Fibroblast of lung (primary cell): ENCODE results near the gene EIF4H. TPM values are rescaled to one million over a fixed set of nuclear protein-coding genes. Genes with fewer than 3 reads are reported as not detected.
A peak's percentile ranks its signal among the peaks of the same experiment; 100 is the strongest.

Source experiments
- DNase-seq, 2 donors: peaks; one replicate each; pipeline versions ENCODE4 v3.0.0 to v3.0.0-alpha.2; 2010; ENCODE audit warnings: low read depth in 2 of 2
- H2AFZ ChIP-seq: 2 replicates; pipeline ENCODE4 v1.5.1; 2012; ENCODE audit warnings: low read length, control low read depth, inconsistent platforms
- H3K27ac ChIP-seq: 2 replicates; pipeline ENCODE4 v1.5.1; 2011; ENCODE audit warnings: low read length, control low read depth; ENCODE audit not compliant: insufficient read depth
- H3K27me3 ChIP-seq: 2 replicates; pipeline ENCODE4 v1.5.1; 2011; ENCODE audit warnings: mild to moderate bottlenecking, low read length; ENCODE audit not compliant: control insufficient read depth, insufficient read depth
- H3K36me3 ChIP-seq: 2 replicates; pipeline ENCODE4 v1.5.1; 2011; ENCODE audit warnings: low read length; ENCODE audit not compliant: control insufficient read depth, insufficient read depth
- H3K4me1 ChIP-seq: 2 replicates; pipeline ENCODE4 v1.5.1; 2011; ENCODE audit warnings: low read length; ENCODE audit not compliant: control insufficient read depth, insufficient read depth; ENCODE audit errors: extremely low read depth
- H3K4me2 ChIP-seq: 2 replicates; pipeline ENCODE4 v1.5.1; 2011; ENCODE audit warnings: low read length, control low read depth; ENCODE audit not compliant: insufficient read depth; ENCODE audit errors: extremely low read depth
- H3K4me3 ChIP-seq, 4 experiments: fragments of 200-600 bp in 1 of 4; sonication (generic) in 1 of 4; replicated peaks in 1 of 4; 2 replicates each; pipeline ENCODE4 v1.5.1; 2011 to 2016; ENCODE audit warnings: low read length in 4 of 4, low read depth in 3 of 4, mild to moderate bottlenecking in 3 of 4, control low read depth in 2 of 4, inconsistent platforms in 1 of 4, mixed read lengths in 1 of 4; ENCODE audit not compliant: insufficient read depth in 1 of 4; ENCODE audit errors: control extremely low read depth in 1 of 4
- H3K79me2 ChIP-seq: 2 replicates; pipeline ENCODE4 v1.5.1; 2012; ENCODE audit warnings: mild to moderate bottlenecking, low read length, inconsistent platforms; ENCODE audit not compliant: control insufficient read depth, insufficient read depth
- H3K9ac ChIP-seq: 2 replicates; pipeline ENCODE4 v1.5.1; 2011; ENCODE audit warnings: mild to moderate bottlenecking, low read length, control low read depth; ENCODE audit not compliant: insufficient read depth
- H3K9me3 ChIP-seq: 2 replicates; pipeline ENCODE4 v1.5.1; 2012; ENCODE audit warnings: low read depth, low read length; ENCODE audit not compliant: control insufficient read depth, insufficient read depth
- H4K20me1 ChIP-seq: 2 replicates; pipeline ENCODE4 v1.5.1; 2011; ENCODE audit warnings: low read length; ENCODE audit not compliant: control insufficient read depth, insufficient read depth; ENCODE audit errors: extremely low read depth
- EZH2 ChIP-seq: IDR thresholded peaks from 2 replicates; pipeline ENCODE4 v1.5.1; 2012; ENCODE audit warnings: low read length, control low read depth, mild to moderate bottlenecking; ENCODE audit errors: missing control alignments
- polyA plus RNA-seq, 2 donors: library from polyadenylated mRNA; depleted of rRNA in 1 of 2; stranded (reverse) in 1 of 2; unstranded in 1 of 2; fragments of >200 nt; gene quantifications; 2 replicates each; pipeline ENCODE4 v1.2.1, GENCODE V29; 2011 to 2012; ENCODE audit warnings: missing spikeins in 1 of 2
- total RNA-seq: library from RNA; depleted of rRNA; stranded (reverse); fragments of >200 nt; gene quantifications from 2 replicates; pipeline ENCODE4 v1.2.1, GENCODE V29; 2014
- TF ChIP-seq, protein P1 (sequence below), 2 donors: IDR thresholded peaks in 1 of 2; conservative IDR thresholded peaks in 1 of 2; 1 replicate in 1 of 2; 2 replicates in 1 of 2; pipeline ENCODE4 v1.5.1; 2011 to 2012; ENCODE audit warnings: low read length in 2 of 2, control low read depth in 1 of 2, inconsistent platforms in 1 of 2, low read depth in 1 of 2, mild to moderate bottlenecking in 1 of 2

The EIF4H gene
- total and polyA plus RNA-seq, 2 donors (not counting 1 experiment from before 2014, with no cell fraction given), result 292 to 361 TPM

- no peaks in the 10 kb centered on the region for H3K27me3 ChIP-seq
- H3K9me3 ChIP-seq, result no peaks in the 10 kb centered on the region
- peaks cover 11% of the 10 kb centered on the region for H3K4me1 ChIP-seq
- no peak for TF ChIP-seq EZH2
- TF ChIP-seq, protein P1, sequence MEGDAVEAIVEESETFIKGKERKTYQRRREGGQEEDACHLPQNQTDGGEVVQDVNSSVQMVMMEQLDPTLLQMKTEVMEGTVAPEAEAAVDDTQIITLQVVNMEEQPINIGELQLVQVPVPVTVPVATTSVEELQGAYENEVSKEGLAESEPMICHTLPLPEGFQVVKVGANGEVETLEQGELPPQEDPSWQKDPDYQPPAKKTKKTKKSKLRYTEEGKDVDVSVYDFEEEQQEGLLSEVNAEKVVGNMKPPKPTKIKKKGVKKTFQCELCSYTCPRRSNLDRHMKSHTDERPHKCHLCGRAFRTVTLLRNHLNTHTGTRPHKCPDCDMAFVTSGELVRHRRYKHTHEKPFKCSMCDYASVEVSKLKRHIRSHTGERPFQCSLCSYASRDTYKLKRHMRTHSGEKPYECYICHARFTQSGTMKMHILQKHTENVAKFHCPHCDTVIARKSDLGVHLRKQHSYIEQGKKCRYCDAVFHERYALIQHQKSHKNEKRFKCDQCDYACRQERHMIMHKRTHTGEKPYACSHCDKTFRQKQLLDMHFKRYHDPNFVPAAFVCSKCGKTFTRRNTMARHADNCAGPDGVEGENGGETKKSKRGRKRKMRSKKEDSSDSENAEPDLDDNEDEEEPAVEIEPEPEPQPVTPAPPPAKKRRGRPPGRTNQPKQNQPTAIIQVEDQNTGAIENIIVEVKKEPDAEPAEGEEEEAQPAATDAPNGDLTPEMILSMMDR (conservative IDR thresholded peaks at IDR 0.05 in 1 of 2, IDR thresholded peaks at IDR 0.05 in 1 of 2; ENCODE audit: low read depth in 1 of 2, low read length in 2 of 2), result no peak
- H3K4me3 ChIP-seq, result no peak overlapping the region
- no peak overlapping the region for H3K27ac ChIP-seq
- H2AFZ ChIP-seq, result no peak overlapping the region
- no peak for DNase-seq
- H3K9ac ChIP-seq, result no peak overlapping the region
- H3K36me3 ChIP-seq, result peaks cover 16% of the 10 kb centered on the region
- H3K79me2 ChIP-seq, result no peaks in the 10 kb centered on the region
- H4K20me1 ChIP-seq, result no peaks in the 10 kb centered on the region
- H3K4me2 ChIP-seq, result no peak overlapping the region
Measured at GRCh38 chr7:74235518-74236268, 61.5 kb downstream of the EIF4H start.

- TF ChIP-seq, protein P1 (conservative IDR thresholded peaks at IDR 0.05 in 1 of 2, IDR thresholded peaks at IDR 0.05 in 1 of 2; ENCODE audit: low read depth in 1 of 2, low read length in 2 of 2), result no peak
- TF ChIP-seq EZH2, result no peak
- H3K27ac ChIP-seq, result no peak overlapping the region
- H2AFZ ChIP-seq, result no peak overlapping the region
- H3K4me1 ChIP-seq, result peaks cover 11% of the 10 kb centered on the region
- no peak overlapping the region for H3K4me2 ChIP-seq
- peaks cover 16% of the 10 kb centered on the region for H3K36me3 ChIP-seq
- H3K79me2 ChIP-seq, result no peaks in the 10 kb centered on the region
- no peaks in the 10 kb centered on the region for H3K27me3 ChIP-seq
- no peaks in the 10 kb centered on the region for H3K9me3 ChIP-seq
- peak in 1 of 2 donors; percentile 43 for DNase-seq
- H4K20me1 ChIP-seq, result no peaks in the 10 kb centered on the region
- no peak overlapping the region for H3K9ac ChIP-seq
- no peak overlapping the region for H3K4me3 ChIP-seq
Measured at GRCh38 chr7:74236284-74236683, 62.1 kb downstream of the EIF4H start.

DNA sequence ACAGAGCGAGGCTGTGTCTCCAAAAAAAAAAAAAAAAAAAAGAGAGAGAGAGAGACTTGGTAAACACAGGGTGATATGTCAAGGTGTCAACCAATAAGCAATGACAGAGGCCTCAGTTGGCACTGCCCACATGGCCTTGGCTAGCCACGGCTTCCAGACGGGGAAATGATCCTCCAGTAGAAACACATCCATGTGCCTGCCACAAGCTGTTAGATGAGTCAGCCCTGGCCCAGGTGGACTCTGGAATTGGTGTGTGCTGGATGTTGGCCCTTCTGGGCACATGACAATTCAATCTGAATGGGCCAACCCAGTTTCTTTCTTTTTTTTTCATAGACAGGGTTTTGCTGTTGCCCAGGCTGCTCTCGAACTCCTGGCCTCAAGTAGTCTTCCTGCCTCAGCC is 66.3 kb downstream of the EIF4H start:
- H4K20me1 ChIP-seq, result no peaks in the 10 kb centered on the region
- no peak for TF ChIP-seq EZH2
- TF ChIP-seq, protein P1 (conservative IDR thresholded peaks at IDR 0.05 in 1 of 2, IDR thresholded peaks at IDR 0.05 in 1 of 2; ENCODE audit: low read depth in 1 of 2, low read length in 2 of 2), result no peak
- no peak overlapping the region for H3K27ac ChIP-seq
- H3K9me3 ChIP-seq, result no peaks in the 10 kb centered on the region
- no peaks in the 10 kb centered on the region for H3K27me3 ChIP-seq
- no peak overlapping the region for H2AFZ ChIP-seq
- no peak overlapping the region for H3K9ac ChIP-seq
- no peak for DNase-seq
- H3K4me2 ChIP-seq, result no peak overlapping the region
- peaks cover 7% of the 10 kb centered on the region for H3K4me1 ChIP-seq
- no peak overlapping the region for H3K4me3 ChIP-seq
- H3K36me3 ChIP-seq, result peaks cover 15% of the 10 kb centered on the region
- H3K79me2 ChIP-seq, result no peaks in the 10 kb centered on the region
